HG02870 (cell line): ENCODE data around the gene TASP1.
A peak's percentile ranks its signal among the peaks of the same experiment; 100 is the strongest.

Experiments used
- ATAC-seq: cut with Tn5 transposase; IDR thresholded peaks from one replicate; pipeline ENCODE4 v1.9.1; 2021; ENCODE audit warnings: mild to moderate bottlenecking, moderate library complexity; ENCODE audit not compliant: unreplicated experiment

The TASP1 gene

GRCh38 chr20:13447385-13448180, 191.1 kb downstream of the TASP1 start:
- ATAC-seq = no peak

GRCh38 chr20:13443690-13444089, 195.0 kb downstream of the TASP1 start:
- ATAC-seq = no peak

- ATAC-seq = no peak
Measured at GRCh38 chr20:13442986-13443385, 195.7 kb downstream of the TASP1 start.

GRCh38 chr20:13441388-13441787, 197.3 kb downstream of the TASP1 start:
- ATAC-seq = no peak

GRCh38 chr20:13436530-13436929, 202.2 kb downstream of the TASP1 start:
- ATAC-seq = no peak

- no peak for ATAC-seq
Measured at GRCh38 chr20:13432126-13432525, 206.6 kb downstream of the TASP1 start.

GRCh38 chr20:13430346-13431002, 208.3 kb downstream of the TASP1 start:
- ATAC-seq = peak; percentile 95

- ATAC-seq = no peak
Measured at GRCh38 chr20:13428684-13429083, 210.0 kb downstream of the TASP1 start.

- ATAC-seq = no peak
Measured at GRCh38 chr20:13426870-13427269, 211.9 kb downstream of the TASP1 start.

GRCh38 chr20:13425381-13426135, 213.2 kb downstream of the TASP1 start:
- no peak for ATAC-seq

GRCh38 chr20:13424174-13424833, 214.4 kb downstream of the TASP1 start:
- ATAC-seq = no peak

GRCh38 chr20:13423472-13424173, 215.1 kb downstream of the TASP1 start:
- no peak for ATAC-seq

GRCh38 chr20:13422637-13423036, 216.1 kb downstream of the TASP1 start:
- ATAC-seq = no peak

- ATAC-seq = no peak
Measured at GRCh38 chr20:13420625-13421024, 218.1 kb downstream of the TASP1 start.

GRCh38 chr20:13419477-13419876, 219.3 kb downstream of the TASP1 start:
- no peak for ATAC-seq

GRCh38 chr20:13418263-13419229, 220.2 kb downstream of the TASP1 start:
- ATAC-seq = no peak

GRCh38 chr20:13416531-13416930, 222.2 kb downstream of the TASP1 start:
- no peak for ATAC-seq

GRCh38 chr20:13412806-13413445, 225.8 kb downstream of the TASP1 start:
- no peak for ATAC-seq

GRCh38 chr20:13404293-13404692, 234.4 kb downstream of the TASP1 start:
- ATAC-seq = no peak
